Ishikawa (cell line): ENCODE measurements around the gene PDZD2.

Experiments
- CEBPB ChIP-seq: IDR thresholded peaks from 2 replicates; pipeline ENCODE4 v1.6.1; 2012
- CREB1 ChIP-seq: IDR thresholded peaks from 2 replicates; pipeline ENCODE4 v1.6.1; 2012; ENCODE audit warnings: low read depth
- EGR1 ChIP-seq: IDR thresholded peaks from 2 replicates; pipeline ENCODE4 v1.6.1; 2012
- EP300 ChIP-seq: IDR thresholded peaks from 2 replicates; pipeline ENCODE4 v1.6.1; 2012; ENCODE audit warnings: borderline replicate concordance
- FOXM1 ChIP-seq: IDR thresholded peaks from 2 replicates; pipeline ENCODE4 v1.6.1; 2012; ENCODE audit warnings: low read depth, borderline replicate concordance
- MAX ChIP-seq: IDR thresholded peaks from 2 replicates; pipeline ENCODE4 v1.6.1; 2012
- NFIC ChIP-seq: IDR thresholded peaks from 2 replicates; pipeline ENCODE4 v1.6.1; 2012
- RAD21 ChIP-seq: IDR thresholded peaks from 2 replicates; pipeline ENCODE4 v1.6.1; 2012; ENCODE audit warnings: low read depth
- REST ChIP-seq: IDR thresholded peaks from 2 replicates; pipeline ENCODE4 v1.6.1; 2012; ENCODE audit warnings: low read depth, mild to moderate bottlenecking
- TAF1 ChIP-seq: IDR thresholded peaks from 2 replicates; pipeline ENCODE4 v1.6.1; 2012; ENCODE audit warnings: low read depth, mild to moderate bottlenecking
- TCF12 ChIP-seq: IDR thresholded peaks from 2 replicates; pipeline ENCODE4 v1.6.1; 2012; ENCODE audit warnings: low read depth
- TEAD4 ChIP-seq: IDR thresholded peaks from 2 replicates; pipeline ENCODE4 v1.6.1; 2012
- USF1 ChIP-seq: IDR thresholded peaks from 2 replicates; pipeline ENCODE4 v1.6.1; 2012
- YY1 ChIP-seq: IDR thresholded peaks from 2 replicates; pipeline ENCODE4 v1.6.1; 2012; ENCODE audit warnings: low read depth
- ZBTB7A ChIP-seq: IDR thresholded peaks from 2 replicates; pipeline ENCODE4 v1.6.1; 2012; ENCODE audit warnings: low read depth

PDZD2 gene

GRCh38 chr5:31682025-31682424 lies 43.1 kb downstream of the PDZD2 start:
- TF ChIP-seq CREB1 (no peak), REST (no peak), TAF1 (no peak), CEBPB (no peak), MAX (no peak), ZBTB7A (no peak), EGR1 (no peak)

- TF ChIP-seq CEBPB (no peak), EP300 (no peak), EGR1 (no peak), TAF1 (no peak), TEAD4 (no peak), TCF12 (no peak), YY1 (no peak), MAX (no peak), NFIC (no peak), CREB1 (no peak), USF1 (no peak), FOXM1 (no peak), ZBTB7A (no peak)
These were observed 43.9 kb downstream of the PDZD2 start for GRCh38 chr5:31682851-31683250.

GRCh38 chr5:31688515-31689092 lies 49.7 kb downstream of the PDZD2 start:
- no peak for TF ChIP-seq CEBPB
- TF ChIP-seq MAX, result no peak
- no peak for TF ChIP-seq YY1
- no peak for TF ChIP-seq TEAD4
- no peak for TF ChIP-seq REST
- no peak for TF ChIP-seq FOXM1
- TF ChIP-seq TCF12, result no peak
- TF ChIP-seq EGR1, result no peak
- TF ChIP-seq NFIC, result no peak
- no peak for TF ChIP-seq TAF1

GRCh38 chr5:31692561-31693221 lies 53.8 kb downstream of the PDZD2 start:
- TF ChIP-seq RAD21, result no peak
- TF ChIP-seq MAX, result no peak
- no peak for TF ChIP-seq TAF1
- no peak for TF ChIP-seq FOXM1
- TF ChIP-seq USF1, result no peak

GRCh38 chr5:31698673-31699072 lies 59.7 kb downstream of the PDZD2 start:
- TF ChIP-seq REST (no peak), TEAD4 (no peak), TAF1 (no peak), EP300 (no peak), MAX (no peak)
